Pons (tissue), 1 donor: ENCODE data around the gene ABCE1.
A peak's percentile ranks its signal among the peaks of the same experiment; 100 is the strongest.

Experiments used
- DNase-seq: peaks from one replicate; pipeline ENCODE4 v3.0.0-alpha.2; 2016; ENCODE audit warnings: low spot score

The ABCE1 gene

GRCh38 chr4:145177511-145177905 is 79.4 kb downstream of the ABCE1 start:
- peak; percentile 43 for DNase-seq

GRCh38 chr4:145177906-145178538 is 79.9 kb downstream of the ABCE1 start:
- peak; percentile 56 for DNase-seq

- DNase-seq, result no peak
Measured at GRCh38 chr4:145178740-145179280, 80.7 kb downstream of the ABCE1 start.
